SK-N-MC (cell line): Measurements from ENCODE around the gene PACS2.
"Not testable (repeated sequence)": the region's sequence is repeated elsewhere in the genome, so short reads cannot be mapped to it uniquely, and the experiment has no call there.

Experiments
- DNase-seq: peaks from one replicate; pipeline ENCODE4 v3.0.0-alpha.2; 2011; ENCODE audit warnings: low read depth, low spot score
- H3K27ac ChIP-seq: fragments of 200-600 bp; sonication (generic); 2 replicates; pipeline ENCODE4 v1.5.1; 2016; ENCODE audit warnings: mixed run types
- H3K36me3 ChIP-seq: fragments of 200-600 bp; sonication (generic); 2 replicates; pipeline ENCODE4 v1.6.1; 2017; ENCODE audit warnings: antibody characterized with exemption, low read length, mixed read lengths; ENCODE audit not compliant: insufficient read depth
- H3K4me3 ChIP-seq: fragments of 200-600 bp; sonication (generic); 2 replicates; pipeline ENCODE4 v1.5.1; 2016
- H3K9ac ChIP-seq: fragments of 200-600 bp; sonication (generic); 2 replicates; pipeline ENCODE4 v1.8.0; 2017; ENCODE audit warnings: mixed run types, mixed read lengths; ENCODE audit not compliant: insufficient read length
- H3K9me3 ChIP-seq: fragments of 200-600 bp; sonication (generic); 2 replicates; pipeline ENCODE4 v1.6.1; 2017; ENCODE audit warnings: low read depth, mild to moderate bottlenecking, antibody characterized with exemption, low read length, moderate library complexity, mixed read lengths
- EZH2 ChIP-seq: fragments of 200-600 bp; sonication (generic); IDR thresholded peaks from one replicate; pipeline ENCODE4 v1.6.1; 2017; ENCODE audit warnings: antibody characterized with exemption
- FOXP2 ChIP-seq: optimal IDR thresholded peaks from 2 replicates; pipeline ENCODE3; 2011; ENCODE audit warnings: mild to moderate bottlenecking, moderate library complexity; ENCODE audit not compliant: insufficient read depth; ENCODE audit errors: extremely low read length, control extremely low read depth
- POLR2AphosphoS5 ChIP-seq: IDR thresholded peaks from 2 replicates; pipeline ENCODE4 v1.6.1; 2012; ENCODE audit warnings: mild to moderate bottlenecking, low read depth, low read length, borderline replicate concordance

The PACS2 gene

DNA sequence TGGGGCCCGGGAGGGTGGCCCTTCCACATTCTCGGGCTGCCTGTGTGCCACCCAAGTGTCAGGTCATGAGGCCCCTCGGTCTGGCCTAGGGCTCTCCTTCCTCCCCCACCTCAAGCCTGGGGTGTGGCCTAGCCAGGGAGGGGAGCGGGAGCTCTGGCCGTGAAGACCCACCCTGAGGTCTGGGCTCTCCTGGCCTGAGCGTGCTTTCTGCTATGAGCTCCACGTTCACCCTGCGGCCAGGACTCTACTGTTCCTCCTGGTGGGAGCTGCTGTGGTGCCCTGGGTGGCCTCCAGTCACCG is 12.0 kb downstream of the PACS2 start:
- no peak overlapping the region for H3K9ac ChIP-seq
- H3K4me3 ChIP-seq: no peak overlapping the region
- H3K9me3 ChIP-seq: no peaks in the 10 kb centered on the region
- no peak for DNase-seq
- TF ChIP-seq FOXP2 (no peak), EZH2 (no peak), POLR2AphosphoS5 (no peak)
- no peaks in the 10 kb centered on the region for H3K36me3 ChIP-seq
- no peak overlapping the region for H3K27ac ChIP-seq

DNA sequence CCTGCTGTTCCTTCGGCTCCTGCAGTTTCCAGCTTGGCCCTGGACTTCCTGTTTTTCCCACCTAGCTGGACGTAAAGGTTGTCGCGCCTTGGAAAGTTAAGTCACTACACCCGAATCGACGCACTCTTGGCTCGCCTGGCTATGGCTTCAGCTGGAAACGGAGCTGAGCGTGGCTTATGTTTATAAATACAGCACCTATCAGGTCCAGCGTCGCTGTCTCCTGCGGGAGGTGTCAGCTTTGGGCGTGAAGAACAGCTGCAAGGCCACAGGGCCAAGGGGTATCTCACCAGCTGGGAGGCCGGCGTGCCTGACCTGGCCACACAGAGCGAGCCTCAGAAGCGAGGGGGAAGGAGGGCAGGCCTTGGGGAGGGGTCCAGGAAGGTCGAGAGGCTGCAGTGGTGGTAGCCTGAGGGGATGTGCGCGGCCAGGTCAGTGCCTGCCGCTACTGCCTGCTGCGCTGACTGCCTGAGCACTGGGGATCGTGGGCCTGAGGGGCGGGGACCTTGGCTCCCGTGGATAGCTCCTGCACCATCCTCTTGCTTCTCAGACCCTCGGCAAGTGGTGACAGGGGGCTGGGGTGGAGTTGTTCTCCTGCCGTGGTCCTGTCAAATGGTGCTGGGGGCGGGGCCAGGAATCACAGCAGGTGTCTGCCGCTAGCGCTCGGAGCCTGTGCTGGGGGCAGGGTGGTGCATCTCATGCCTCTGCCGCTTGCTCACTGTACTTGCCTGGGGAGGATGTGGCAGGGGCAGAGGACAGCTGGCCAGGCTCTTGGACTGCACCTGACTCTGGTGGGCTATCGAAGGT is 12.5 kb downstream of the PACS2 start:
- H3K9me3 ChIP-seq: no peaks in the 10 kb centered on the region
- no peak overlapping the region for H3K4me3 ChIP-seq
- no peak for DNase-seq
- H3K9ac ChIP-seq: no peak overlapping the region
- H3K27ac ChIP-seq: no peak overlapping the region
- no peak for TF ChIP-seq FOXP2
- no peak for TF ChIP-seq EZH2
- no peak for TF ChIP-seq POLR2AphosphoS5
- no peaks in the 10 kb centered on the region for H3K36me3 ChIP-seq

DNA sequence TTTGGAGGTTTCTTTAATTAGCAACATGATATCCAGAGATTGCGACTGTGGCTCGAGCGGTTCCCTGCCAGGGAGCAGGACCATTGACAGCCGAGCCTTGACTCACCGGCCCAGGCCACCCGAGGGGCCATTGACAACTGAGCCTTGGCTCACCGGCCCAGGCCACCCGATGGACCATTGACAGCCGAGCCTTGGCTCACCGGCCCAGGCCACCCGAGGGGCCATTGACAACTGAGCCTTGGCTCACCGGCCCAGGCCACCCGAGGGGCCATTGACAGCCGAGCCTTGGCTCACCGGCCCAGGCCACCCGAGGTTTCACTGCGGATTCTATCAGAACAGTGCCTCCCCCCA is 13.1 kb downstream of the PACS2 start:
- not testable (repeated sequence) for H3K27ac ChIP-seq, H3K4me3 ChIP-seq, H3K9ac ChIP-seq, H3K9me3 ChIP-seq, H3K36me3 ChIP-seq, DNase-seq

DNA sequence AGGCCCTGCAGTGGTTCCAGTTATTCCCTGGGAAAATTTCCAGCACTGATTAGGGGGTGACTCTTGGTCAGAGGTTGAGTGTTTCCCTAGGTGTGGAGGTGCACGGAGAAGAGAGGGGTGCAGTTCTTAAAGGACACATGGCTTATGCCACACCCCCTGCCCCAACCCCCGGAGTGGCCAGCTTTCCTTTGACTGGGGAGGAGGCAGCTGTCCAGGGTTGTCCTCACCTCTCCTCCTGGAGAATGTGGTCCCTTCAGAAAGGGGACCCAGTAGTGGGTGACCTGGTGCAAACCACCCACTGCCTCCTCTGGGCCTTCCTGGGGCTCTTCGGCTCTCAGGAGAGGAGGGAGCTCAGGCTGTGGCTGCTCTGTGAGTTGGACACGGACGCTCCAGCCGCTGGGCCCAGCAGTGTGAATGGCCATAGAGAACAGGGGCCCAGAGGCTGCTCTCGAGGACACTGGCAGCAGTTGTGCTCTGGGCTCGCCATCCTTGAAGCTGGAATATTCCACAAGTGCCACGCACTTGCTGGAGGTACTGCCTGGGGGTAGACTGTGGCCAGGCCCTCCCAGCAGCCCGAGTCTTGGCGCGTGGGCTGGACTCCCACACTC is 13.6 kb downstream of the PACS2 start:
- TF ChIP-seq FOXP2 (no peak), EZH2 (no peak), POLR2AphosphoS5 (no peak)
- H3K4me3 ChIP-seq: no peak overlapping the region
- no peak overlapping the region for H3K9ac ChIP-seq
- H3K27ac ChIP-seq: no peak overlapping the region
- no peak for DNase-seq
- H3K36me3 ChIP-seq: no peaks in the 10 kb centered on the region
- H3K9me3 ChIP-seq: no peaks in the 10 kb centered on the region

DNA sequence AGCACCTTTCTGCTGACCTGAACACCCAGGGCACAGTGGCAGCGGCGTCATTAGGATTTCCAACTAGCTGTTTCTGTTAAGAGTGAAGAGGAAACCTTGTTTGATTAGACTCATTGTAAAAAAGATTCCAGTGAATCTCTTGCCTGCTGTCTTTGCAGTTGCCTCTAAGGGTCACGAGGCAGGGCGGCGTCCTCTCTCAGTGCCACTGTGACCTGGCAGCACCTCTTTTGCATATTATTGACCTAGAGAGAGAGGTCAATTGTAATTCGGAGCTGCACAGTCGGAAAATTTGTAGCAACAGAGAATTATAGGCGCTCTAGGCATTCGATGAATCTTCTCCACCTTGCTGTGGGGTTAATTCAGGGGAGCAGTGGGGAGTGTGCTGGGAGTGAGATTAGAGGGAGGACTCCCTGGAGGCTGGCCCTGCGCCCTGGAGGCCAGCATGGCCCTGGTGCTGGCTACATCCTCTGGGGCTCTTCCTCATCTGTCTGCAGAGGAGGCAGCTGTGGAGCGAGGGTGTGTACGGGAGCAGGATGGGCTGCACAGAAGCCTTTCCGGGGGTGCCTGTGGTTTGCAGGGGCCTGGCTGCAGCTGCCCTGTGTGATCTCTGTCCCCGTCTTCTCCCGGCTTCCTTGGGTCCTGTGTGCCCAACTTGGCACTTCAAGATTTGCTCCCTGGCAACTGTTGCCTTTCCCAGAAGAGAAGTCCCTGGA is 14.3 kb downstream of the PACS2 start:
- no peak overlapping the region for H3K9ac ChIP-seq
- no peaks in the 10 kb centered on the region for H3K9me3 ChIP-seq
- H3K27ac ChIP-seq: no peak overlapping the region
- no peak for DNase-seq
- TF ChIP-seq FOXP2 (no peak), EZH2 (no peak), POLR2AphosphoS5 (no peak)
- no peaks in the 10 kb centered on the region for H3K36me3 ChIP-seq
- H3K4me3 ChIP-seq: no peak overlapping the region

DNA sequence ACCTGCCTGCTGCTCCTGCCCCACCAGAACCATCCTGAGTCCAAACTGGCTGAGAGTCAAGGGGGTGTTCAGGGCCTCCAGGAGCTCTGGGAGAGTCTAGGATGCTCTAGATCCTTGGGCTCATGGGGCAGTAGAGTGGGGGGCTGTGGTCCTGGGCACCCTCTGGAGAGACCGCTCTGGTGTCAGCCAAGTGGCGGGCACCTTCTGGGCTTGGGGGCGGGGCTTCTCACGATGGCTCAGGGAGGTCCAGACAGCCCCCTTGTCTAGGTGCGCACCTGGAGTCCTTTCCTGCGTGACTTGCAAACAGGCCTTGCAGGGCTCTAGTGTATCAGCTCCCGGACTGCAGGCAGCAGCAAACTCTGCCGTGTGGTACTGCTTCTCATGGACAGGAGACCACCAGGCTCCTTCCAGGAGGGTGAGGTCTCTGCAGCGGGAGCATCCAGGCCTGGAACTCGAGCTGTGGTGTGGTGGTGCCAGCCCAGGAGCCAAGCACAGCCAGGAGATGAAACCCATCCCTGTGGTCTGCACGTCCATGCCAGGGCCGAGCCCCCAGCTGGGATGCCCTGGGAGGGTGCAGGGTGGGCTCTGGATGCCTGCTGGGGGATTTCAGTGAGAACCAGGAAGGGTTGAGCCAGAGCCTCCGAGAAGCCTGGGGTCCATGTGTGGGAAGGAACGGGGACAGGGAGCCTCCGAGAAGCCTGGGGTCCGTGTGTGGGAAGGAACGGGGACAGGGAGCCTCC is 15.0 kb downstream of the PACS2 start:
- H3K27ac ChIP-seq: no peak overlapping the region

DNA sequence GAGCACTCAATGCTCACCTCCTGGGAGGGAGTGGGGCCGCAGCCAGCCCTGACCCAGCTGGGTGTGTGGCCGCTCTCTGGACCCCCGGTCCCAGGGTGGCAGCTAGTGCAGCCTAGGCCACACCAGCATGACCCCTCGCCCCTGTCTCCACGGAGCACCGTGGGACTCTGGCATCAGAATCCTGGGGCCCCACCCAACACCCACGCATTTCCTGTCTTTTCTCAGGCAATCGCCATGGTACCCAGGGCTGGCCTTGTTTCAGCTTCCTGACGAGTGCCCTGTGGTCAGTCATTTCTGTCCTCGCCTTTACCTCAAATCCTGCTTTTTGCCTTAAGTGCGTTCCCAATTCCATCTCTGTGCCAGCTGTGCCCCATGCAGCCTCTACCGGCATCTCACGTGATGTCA is 15.9 kb downstream of the PACS2 start:
- DNase-seq: no peak
- H3K9ac ChIP-seq: no peak overlapping the region
- H3K9me3 ChIP-seq: no peaks in the 10 kb centered on the region
- no peak for TF ChIP-seq POLR2AphosphoS5
- H3K4me3 ChIP-seq: no peak overlapping the region
- H3K27ac ChIP-seq: no peak overlapping the region
- no peaks in the 10 kb centered on the region for H3K36me3 ChIP-seq

More for the DNA sequence above, 15.0 kb downstream of the PACS2 start:
- no peak for DNase-seq
- no peak for TF ChIP-seq FOXP2
- no peak for TF ChIP-seq EZH2
- TF ChIP-seq POLR2AphosphoS5: no peak
- Histone ChIP-seq H3K4me3 (no peak overlapping the region), H3K9ac (no peak overlapping the region), H3K9me3 (no peaks in the 10 kb centered on the region), H3K36me3 (no peaks in the 10 kb centered on the region)

DNA sequence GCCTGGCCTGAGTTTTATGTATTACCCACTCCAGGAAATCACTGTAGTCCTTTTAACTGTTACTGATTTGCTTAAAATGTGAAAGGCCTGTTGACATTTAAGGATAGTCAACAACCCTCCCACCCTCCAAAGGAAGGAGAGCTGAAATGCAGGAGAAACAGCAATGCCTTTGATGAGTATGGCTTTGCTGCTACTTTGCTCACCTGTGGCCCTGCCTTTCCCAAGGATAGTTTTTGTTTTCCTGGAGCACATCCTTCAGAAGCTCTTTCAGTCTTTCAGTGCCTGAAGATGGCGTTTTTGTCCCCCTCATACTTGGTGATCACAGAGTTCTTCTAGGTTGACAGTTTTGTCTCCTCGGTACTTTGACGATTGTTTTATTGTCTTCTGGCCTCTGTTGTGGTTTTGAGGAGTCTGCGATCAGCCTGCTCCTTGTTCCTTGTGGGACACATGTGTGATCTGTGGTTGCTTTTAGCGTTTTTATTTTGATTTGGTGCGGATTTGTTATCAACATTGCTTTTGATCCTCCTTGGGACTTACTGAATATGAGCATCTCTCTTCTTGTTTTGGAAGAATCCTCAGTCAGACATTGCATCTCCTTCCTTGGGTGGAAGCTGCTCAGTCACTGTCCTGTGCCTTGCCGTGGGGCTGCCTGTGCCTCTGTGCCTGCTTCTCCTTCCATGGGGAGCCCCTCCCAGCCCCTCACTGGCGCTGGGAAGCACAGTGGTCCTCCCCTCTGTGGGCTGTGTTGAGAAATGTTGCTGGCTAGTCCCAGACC is 17.2 kb downstream of the PACS2 start:
- TF ChIP-seq POLR2AphosphoS5 (no peak), EZH2 (no peak), FOXP2 (no peak)
- H3K9ac ChIP-seq: no peak overlapping the region
- H3K27ac ChIP-seq: no peak overlapping the region
- H3K9me3 ChIP-seq: no peaks in the 10 kb centered on the region
- no peak overlapping the region for H3K4me3 ChIP-seq
- no peaks in the 10 kb centered on the region for H3K36me3 ChIP-seq
- no peak for DNase-seq
